GM23338 (cell line): ENCODE data around the gene EFCAB12. TPM values are rescaled to one million over a fixed set of nuclear protein-coding genes. Genes with fewer than 3 reads are reported as not detected.
"Not testable (repeated sequence)": the region's sequence is repeated elsewhere in the genome, so short reads cannot be mapped to it uniquely, and the experiment has no call there.

Source experiments
- ATAC-seq: fragments of 200-7000 bp; cut with Tn5 transposase; 3 replicates; pipeline ENCODE4 v1.9.1; 2020
- DNase-seq: peaks from one replicate; pipeline ENCODE4 v3.0.0-alpha.2; 2015; ENCODE audit warnings: low spot score
- H2AFZ ChIP-seq: fragments of 200-600 bp; sonication (generic); 2 replicates; pipeline ENCODE4 v1.8.0; 2016; ENCODE audit warnings: antibody characterized with exemption, mild to moderate bottlenecking, moderate library complexity
- H3F3A ChIP-seq: fragments of 200-600 bp; sonication (generic); replicated peaks from 2 replicates; pipeline ENCODE4 v1.8.0; 2017; ENCODE audit warnings: antibody characterized with exemption, mixed run types, low read depth
- H3K27ac ChIP-seq: fragments of 200-600 bp; sonication (generic); 2 replicates; pipeline ENCODE4 v1.6.1; 2016; ENCODE audit warnings: low read depth
- H3K27me3 ChIP-seq: fragments of 200-600 bp; sonication (generic); 2 replicates; pipeline ENCODE4 v1.8.0; 2016; ENCODE audit warnings: mild to moderate bottlenecking, mixed run types, moderate library complexity; ENCODE audit not compliant: insufficient read depth
- H3K36me3 ChIP-seq: fragments of 200-600 bp; sonication (generic); 2 replicates; pipeline ENCODE4 v1.8.0; 2016; ENCODE audit warnings: mild to moderate bottlenecking; ENCODE audit not compliant: insufficient read depth
- H3K4me1 ChIP-seq: fragments of 200-600 bp; sonication (generic); 2 replicates; pipeline ENCODE4 v1.8.0; 2016; ENCODE audit warnings: mild to moderate bottlenecking, moderate library complexity; ENCODE audit not compliant: insufficient read depth
- H3K4me2 ChIP-seq: fragments of 200-600 bp; sonication (generic); 2 replicates; pipeline ENCODE4 v1.7.1; 2017; ENCODE audit warnings: mixed run types
- H3K4me3 ChIP-seq: fragments of 200-600 bp; sonication (generic); 2 replicates; pipeline ENCODE4 v1.6.1; 2016; ENCODE audit warnings: mixed run types
- H3K79me2 ChIP-seq: fragments of 200-600 bp; sonication (generic); replicated peaks from 2 replicates; pipeline ENCODE4 v1.8.0; 2017; ENCODE audit warnings: mild to moderate bottlenecking; ENCODE audit not compliant: insufficient read depth
- H3K9me2 ChIP-seq: fragments of 200-600 bp; sonication (generic); 2 replicates; pipeline ENCODE4 v1.8.0; 2017; ENCODE audit not compliant: insufficient read depth
- H4K20me1 ChIP-seq: fragments of 200-600 bp; sonication (generic); replicated peaks from 2 replicates; pipeline ENCODE4 v1.8.0; 2017; ENCODE audit warnings: mild to moderate bottlenecking; ENCODE audit not compliant: insufficient read depth
- H3K27ac Mint-ChIP-seq: 2 replicates; pipeline ENCODE4 v1.8.0; 2020; ENCODE audit warnings: inconsistent platforms, mild to moderate bottlenecking, moderate library complexity, mixed read lengths
- H3K27me3 Mint-ChIP-seq: 3 replicates; pipeline ENCODE4 v1.8.0; 2022; ENCODE audit warnings: low read depth, mild to moderate bottlenecking, moderate library complexity, mixed read lengths, inconsistent platforms; ENCODE audit not compliant: insufficient read depth, poor library complexity
- H3K36me3 Mint-ChIP-seq: 3 replicates; pipeline ENCODE4 v1.8.0; 2021; ENCODE audit warnings: low read depth, mild to moderate bottlenecking, inconsistent platforms, moderate library complexity, mixed read lengths
- H3K4me1 Mint-ChIP-seq: 3 replicates; pipeline ENCODE4 v1.8.0; 2020; ENCODE audit warnings: mild to moderate bottlenecking, inconsistent platforms, mixed read lengths
- H3K4me3 Mint-ChIP-seq: 3 replicates; pipeline ENCODE4 v1.8.0; 2021; ENCODE audit warnings: moderate library complexity, mild to moderate bottlenecking, inconsistent platforms, mixed read lengths
- H3K9me3 Mint-ChIP-seq: 3 replicates; pipeline ENCODE4 v1.8.0; 2020; ENCODE audit warnings: moderate library complexity, mild to moderate bottlenecking, inconsistent platforms, mixed read lengths
- ETS1 ChIP-seq: IDR thresholded peaks from 2 replicates; pipeline ENCODE4 v1.6.1; 2016; ENCODE audit warnings: antibody characterized with exemption
- JUNB ChIP-seq: IDR thresholded peaks from one replicate; pipeline ENCODE4 v1.6.1; 2016; ENCODE audit warnings: antibody characterized with exemption; ENCODE audit not compliant: unreplicated experiment
- STAT1 ChIP-seq: IDR thresholded peaks from one replicate; pipeline ENCODE4 v1.6.1; 2016; ENCODE audit warnings: antibody characterized with exemption; ENCODE audit not compliant: unreplicated experiment
- ZNF331 ChIP-seq: fragments of 250-450 bp; sonication (Bioruptor Pico); IDR thresholded peaks from 2 replicates; pipeline ENCODE4 v1.5.0; 2020; ENCODE audit warnings: low read depth, mild to moderate bottlenecking, moderate library complexity
- polyA plus RNA-seq: library from polyadenylated mRNA; unstranded; fragments of >200 nt; fragmentation: Nextera tagmentation; extraction: Ambion mirVana; gene quantifications from 2 replicates; pipeline ENCODE4 v1.2.1, GENCODE V29; 2016
- total RNA-seq: library from RNA; depleted of rRNA; stranded (reverse); fragments of >200 nt; shearing (Covaris generic); gene quantifications from 2 replicates; pipeline ENCODE4 v1.2.3, GENCODE V29; 2014
- TF ChIP-seq, protein P1 (sequence below): IDR thresholded peaks from one replicate; pipeline ENCODE4 v1.6.1; 2018; ENCODE audit warnings: antibody characterized with exemption; ENCODE audit not compliant: unreplicated experiment

The EFCAB12 gene
- total and polyA plus RNA-seq, 2 experiments from 2014 or later = 0.24 to 0.65 TPM

- not testable (repeated sequence) for H3K27ac ChIP-seq, H3K27ac Mint-ChIP-seq
Observed at GRCh38 chr3:129413238-129413637, 15.2 kb downstream of the EFCAB12 start.

GRCh38 chr3:129412542-129413198, 15.8 kb downstream of the EFCAB12 start:
- Histone ChIP-seq H3K9me2 (no peaks in the 10 kb centered on the region), H3K4me1 (no peaks in the 10 kb centered on the region), H3K4me3 (no peak overlapping the region), H3K36me3 (no peaks in the 10 kb centered on the region), H3K27ac (no peak overlapping the region), H3K27me3 (no peaks in the 10 kb centered on the region), H3K4me2 (no peak overlapping the region), H3K79me2 (no peaks in the 10 kb centered on the region), H3F3A (no peaks in the 10 kb centered on the region), H2AFZ (no peak overlapping the region), H4K20me1 (no peaks in the 10 kb centered on the region)
- H3K27me3 Mint-ChIP-seq = peaks cover 13% of the 10 kb centered on the region
- no peak overlapping the region for H3K27ac Mint-ChIP-seq
- DNase-seq = no peak
- TF ChIP-seq STAT1 (no peak), ZNF331 (CRISPR knock-in tag) (no peak), ETS1 (no peak), JUNB (no peak)
- TF ChIP-seq, protein P1, sequence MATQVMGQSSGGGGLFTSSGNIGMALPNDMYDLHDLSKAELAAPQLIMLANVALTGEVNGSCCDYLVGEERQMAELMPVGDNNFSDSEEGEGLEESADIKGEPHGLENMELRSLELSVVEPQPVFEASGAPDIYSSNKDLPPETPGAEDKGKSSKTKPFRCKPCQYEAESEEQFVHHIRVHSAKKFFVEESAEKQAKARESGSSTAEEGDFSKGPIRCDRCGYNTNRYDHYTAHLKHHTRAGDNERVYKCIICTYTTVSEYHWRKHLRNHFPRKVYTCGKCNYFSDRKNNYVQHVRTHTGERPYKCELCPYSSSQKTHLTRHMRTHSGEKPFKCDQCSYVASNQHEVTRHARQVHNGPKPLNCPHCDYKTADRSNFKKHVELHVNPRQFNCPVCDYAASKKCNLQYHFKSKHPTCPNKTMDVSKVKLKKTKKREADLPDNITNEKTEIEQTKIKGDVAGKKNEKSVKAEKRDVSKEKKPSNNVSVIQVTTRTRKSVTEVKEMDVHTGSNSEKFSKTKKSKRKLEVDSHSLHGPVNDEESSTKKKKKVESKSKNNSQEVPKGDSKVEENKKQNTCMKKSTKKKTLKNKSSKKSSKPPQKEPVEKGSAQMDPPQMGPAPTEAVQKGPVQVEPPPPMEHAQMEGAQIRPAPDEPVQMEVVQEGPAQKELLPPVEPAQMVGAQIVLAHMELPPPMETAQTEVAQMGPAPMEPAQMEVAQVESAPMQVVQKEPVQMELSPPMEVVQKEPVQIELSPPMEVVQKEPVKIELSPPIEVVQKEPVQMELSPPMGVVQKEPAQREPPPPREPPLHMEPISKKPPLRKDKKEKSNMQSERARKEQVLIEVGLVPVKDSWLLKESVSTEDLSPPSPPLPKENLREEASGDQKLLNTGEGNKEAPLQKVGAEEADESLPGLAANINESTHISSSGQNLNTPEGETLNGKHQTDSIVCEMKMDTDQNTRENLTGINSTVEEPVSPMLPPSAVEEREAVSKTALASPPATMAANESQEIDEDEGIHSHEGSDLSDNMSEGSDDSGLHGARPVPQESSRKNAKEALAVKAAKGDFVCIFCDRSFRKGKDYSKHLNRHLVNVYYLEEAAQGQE = no peak
- H3K9me3 Mint-ChIP-seq = no peaks in the 10 kb centered on the region
- H3K4me1 Mint-ChIP-seq = peaks cover 2% of the 10 kb centered on the region; the same call in 1 of the 3 replicates
- no peaks in the 10 kb centered on the region for H3K36me3 Mint-ChIP-seq
- H3K4me3 Mint-ChIP-seq = no peak overlapping the region
- no peak for ATAC-seq

More at GRCh38 chr3:129413238-129413637, 15.2 kb downstream of the EFCAB12 start:
- not testable (repeated sequence) for H3K9me2 ChIP-seq, H3K9me3 Mint-ChIP-seq, H3K4me3 ChIP-seq, H4K20me1 ChIP-seq, H3F3A ChIP-seq, H3K36me3 Mint-ChIP-seq, H2AFZ ChIP-seq, ATAC-seq, H3K4me1 Mint-ChIP-seq, H3K79me2 ChIP-seq, H3K36me3 ChIP-seq, H3K4me2 ChIP-seq, H3K27me3 ChIP-seq, DNase-seq, H3K4me1 ChIP-seq, H3K4me3 Mint-ChIP-seq
- H3K27me3 Mint-ChIP-seq = peaks cover 12% of the 10 kb centered on the region
